SJCRH30 (cell line): ENCODE measurements around the gene SLC46A1. TPM values are rescaled to one million over a fixed set of nuclear protein-coding genes. Genes with fewer than 3 reads are reported as not detected.

ENCODE experiments used
- total RNA-seq: library from RNA; depleted of rRNA; stranded (reverse); fragments of >200 nt; shearing (Covaris generic); gene quantifications from 2 replicates; pipeline ENCODE4 v1.2.3, GENCODE V29; 2014; rRNA removed

SLC46A1 gene
- total RNA-seq, 1 experiment from 2014 or later, result 10.6 TPM

Other genes with a start within 250 kb of the SLC46A1 start
- gene TMEM97, start 87.0 kb downstream of the SLC46A1 start, total RNA-seq, result 301 and 322 TPM in 2 replicates
- 28.8 and 33.2 TPM in 2 replicates for gene IFT20, start 70.7 kb downstream of the SLC46A1 start, total RNA-seq
- 28.1 and 34.6 TPM in 2 replicates for gene TNFAIP1, start 70.5 kb downstream of the SLC46A1 start, total RNA-seq
- 95.1 and 102 TPM in 2 replicates for gene POLDIP2, start 48.7 kb downstream of the SLC46A1 start, total RNA-seq
- gene SEBOX, start 41.0 kb downstream of the SLC46A1 start, total RNA-seq, result not detected in 2 replicates
- 0.08 and 0.16 TPM in 2 replicates for gene VTN, start 35.9 kb downstream of the SLC46A1 start, total RNA-seq
- gene SARM1, start 34.5 kb downstream of the SLC46A1 start, total RNA-seq, result 14.9 and 16.1 TPM in 2 replicates
- gene SLC13A2, start 67.4 kb upstream of the SLC46A1 start, total RNA-seq, result not detected in 2 replicates
- not detected in 2 replicates for gene FOXN1, start 100.1 kb upstream of the SLC46A1 start, total RNA-seq
- gene UNC119, start 146.4 kb upstream of the SLC46A1 start, total RNA-seq, result 53.7 and 58.7 TPM in 2 replicates
- gene PIGS, start 165.3 kb upstream of the SLC46A1 start, total RNA-seq, result 38.0 and 41.8 TPM in 2 replicates
- gene ALDOC, start 170.7 kb upstream of the SLC46A1 start, total RNA-seq, result 0.18 and 0.47 TPM in 2 replicates
- gene SPAG5, start 192.8 kb upstream of the SLC46A1 start, total RNA-seq, result 131 and 147 TPM in 2 replicates
- gene RSKR, start 208.0 kb upstream of the SLC46A1 start, total RNA-seq, result 16.1 and 19.9 TPM in 2 replicates
- gene BLTP2, start 238.9 kb upstream of the SLC46A1 start, total RNA-seq, result 115 and 120 TPM in 2 replicates